NCI-H2171 (cell line): ENCODE results near the gene SETDB2.
"Not testable (repeated sequence)": the region's sequence is repeated elsewhere in the genome, so short reads cannot be mapped to it uniquely, and the experiment has no call there.

ENCODE experiments used
- DNase-seq: peaks from one replicate; lab custom pipeline; 2025; lab: John Stamatoyannopoulos, UW

Gene SETDB2

GRCh38 chr13:49476529-49476928, 32.5 kb downstream of the SETDB2 start:
- no peak for DNase-seq

- no peak for DNase-seq
These were observed 37.7 kb downstream of the SETDB2 start for GRCh38 chr13:49481788-49482187.

- no peak for DNase-seq
These were observed 44.5 kb downstream of the SETDB2 start for GRCh38 chr13:49488563-49488962.

- DNase-seq, result no peak
These were observed 50.6 kb downstream of the SETDB2 start for GRCh38 chr13:49494645-49495044.

- DNase-seq, result no peak
These were observed 52.0 kb downstream of the SETDB2 start, which contains the start of gene PHF11 for GRCh38 chr13:49495783-49496762. TSS of gene PHF11 (plus strand) at chr13:49495953. CDS start at chr13:49496002, 49 bp downstream.

GRCh38 chr13:49496837-49497236, 52.8 kb downstream of the SETDB2 start:
- not testable (repeated sequence) for DNase-seq

- no peak for DNase-seq
These were observed 53.2 kb downstream of the SETDB2 start for GRCh38 chr13:49497272-49497671.

GRCh38 chr13:49498206-49498605, 54.1 kb downstream of the SETDB2 start:
- no peak for DNase-seq

- DNase-seq, result no peak
These were observed 56.0 kb downstream of the SETDB2 start for GRCh38 chr13:49499889-49500660.

- DNase-seq, result no peak
These were observed 58.9 kb downstream of the SETDB2 start for GRCh38 chr13:49502954-49503353.

GRCh38 chr13:49503951-49504350, 59.9 kb downstream of the SETDB2 start:
- DNase-seq, result no peak

- DNase-seq, result no peak
These were observed 68.5 kb downstream of the SETDB2 start for GRCh38 chr13:49512578-49512977.

- no peak for DNase-seq
These were observed 72.4 kb downstream of the SETDB2 start for GRCh38 chr13:49516467-49516866.

GRCh38 chr13:49517461-49517860, 73.4 kb downstream of the SETDB2 start:
- no peak for DNase-seq

GRCh38 chr13:49521224-49521623, 77.2 kb downstream of the SETDB2 start:
- no peak for DNase-seq

- DNase-seq, result no peak
These were observed 80.8 kb downstream of the SETDB2 start for GRCh38 chr13:49524740-49525501.

GRCh38 chr13:49527123-49527522, 83.0 kb downstream of the SETDB2 start:
- DNase-seq, result no peak

- DNase-seq, result no peak
These were observed 84.1 kb downstream of the SETDB2 start for GRCh38 chr13:49528161-49528560.

- DNase-seq, result no peak
These were observed 86.4 kb downstream of the SETDB2 start for GRCh38 chr13:49530457-49530856.

- DNase-seq, result no peak
These were observed 88.5 kb downstream of the SETDB2 start for GRCh38 chr13:49532593-49532992.

GRCh38 chr13:49533011-49533410, 88.9 kb downstream of the SETDB2 start:
- no peak for DNase-seq
